ENCODE data around the gene SEPTIN11.

GRCh38 chr4:76902233-76902890 is 47.2 kb upstream of the SEPTIN11 start:
- TF ChIP-seq CTCF (IDR thresholded peaks at IDR 0.05) (no peak), POLR2A (IDR thresholded peaks at IDR 0.05) (no peak)

Data from testis (tissue), 2 donors.